ENCODE results near the gene VPS11.

DNA sequence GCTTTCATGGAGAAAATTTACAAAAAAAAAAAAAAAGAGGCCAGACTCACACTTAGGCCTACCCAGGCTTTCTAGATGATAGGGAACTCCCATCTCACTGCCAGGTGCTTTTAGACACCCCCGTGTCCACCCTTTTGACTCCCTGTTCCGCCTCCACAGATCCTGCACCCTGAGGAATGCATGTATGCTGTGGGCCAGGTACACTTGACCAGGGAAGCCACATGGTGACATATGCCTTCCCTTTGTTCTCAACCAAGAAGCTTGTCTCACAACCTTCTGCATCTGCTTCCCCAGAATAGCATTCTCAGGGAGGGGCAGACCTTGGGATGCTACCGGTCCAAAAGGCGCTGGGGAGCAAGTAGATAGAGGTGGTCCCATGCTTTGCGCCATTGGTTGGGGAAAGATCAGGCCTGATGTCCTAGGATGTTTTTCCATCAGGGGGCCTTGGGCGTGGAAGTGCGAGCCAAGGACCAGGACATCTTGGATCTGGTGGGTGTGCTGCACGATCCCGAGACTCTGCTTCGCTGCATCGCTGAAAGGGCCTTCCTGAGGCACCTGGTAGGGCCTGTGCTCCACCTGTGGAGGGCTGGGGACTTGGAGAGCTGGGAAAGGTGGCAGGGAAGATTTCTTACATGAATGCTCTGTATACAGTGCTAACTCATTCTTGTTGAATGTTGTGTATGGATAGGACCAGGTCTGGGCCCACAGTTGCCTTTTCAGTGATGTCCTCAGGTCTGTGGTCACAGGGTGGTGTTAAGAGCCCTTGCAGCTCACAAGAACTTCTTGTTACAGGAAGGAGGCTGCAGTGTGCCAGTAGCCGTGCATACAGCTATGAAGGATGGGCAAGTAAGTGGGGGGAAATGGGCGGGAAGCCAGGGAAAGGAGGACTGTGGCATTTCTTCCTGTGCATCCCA, 24.6 kb downstream of the VPS11 start:
- TF ChIP-seq CTCF (IDR thresholded peaks at IDR 0.05) (no peak), POLR2A (IDR thresholded peaks at IDR 0.05) (no peak), POLR2AphosphoS5 (IDR thresholded peaks at IDR 0.05) (no peak)
